HCT116 (cell line): ENCODE measurements around the gene CHI3L2.

ENCODE experiments used
- EGR1 ChIP-seq: IDR thresholded peaks from 2 replicates; pipeline ENCODE4 v1.6.1; 2012; ENCODE audit warnings: low read depth
- TCF7L2 ChIP-seq: IDR thresholded peaks from 2 replicates; pipeline ENCODE4 v1.7.0; 2011; ENCODE audit warnings: borderline replicate concordance, inconsistent platforms; ENCODE audit not compliant: insufficient read depth, insufficient read length; ENCODE audit errors: extremely low read depth
- TF ChIP-seq, protein P1 (sequence below), 3 experiments: fragments of 200-600 bp in 1 of 3; sonication (generic) in 1 of 3; IDR thresholded peaks in 2 of 3; conservative IDR thresholded peaks in 1 of 3; 2 replicates each; pipeline ENCODE4 v1.5.1; 2012 to 2017; ENCODE audit warnings: low read depth in 2 of 3, low read length in 2 of 3, antibody characterized with exemption in 1 of 3, borderline replicate concordance in 1 of 3, control low read depth in 1 of 3, mild to moderate bottlenecking in 1 of 3, mixed read lengths in 1 of 3, mixed run types in 1 of 3, moderate library complexity in 1 of 3; ENCODE audit not compliant: insufficient read depth in 1 of 3

GRCh38 chr1:111192074-111192473 lies 35.4 kb upstream of the CHI3L2 start:
- TF ChIP-seq EGR1 (no peak), TCF7L2 (no peak)
- TF ChIP-seq, protein P1, sequence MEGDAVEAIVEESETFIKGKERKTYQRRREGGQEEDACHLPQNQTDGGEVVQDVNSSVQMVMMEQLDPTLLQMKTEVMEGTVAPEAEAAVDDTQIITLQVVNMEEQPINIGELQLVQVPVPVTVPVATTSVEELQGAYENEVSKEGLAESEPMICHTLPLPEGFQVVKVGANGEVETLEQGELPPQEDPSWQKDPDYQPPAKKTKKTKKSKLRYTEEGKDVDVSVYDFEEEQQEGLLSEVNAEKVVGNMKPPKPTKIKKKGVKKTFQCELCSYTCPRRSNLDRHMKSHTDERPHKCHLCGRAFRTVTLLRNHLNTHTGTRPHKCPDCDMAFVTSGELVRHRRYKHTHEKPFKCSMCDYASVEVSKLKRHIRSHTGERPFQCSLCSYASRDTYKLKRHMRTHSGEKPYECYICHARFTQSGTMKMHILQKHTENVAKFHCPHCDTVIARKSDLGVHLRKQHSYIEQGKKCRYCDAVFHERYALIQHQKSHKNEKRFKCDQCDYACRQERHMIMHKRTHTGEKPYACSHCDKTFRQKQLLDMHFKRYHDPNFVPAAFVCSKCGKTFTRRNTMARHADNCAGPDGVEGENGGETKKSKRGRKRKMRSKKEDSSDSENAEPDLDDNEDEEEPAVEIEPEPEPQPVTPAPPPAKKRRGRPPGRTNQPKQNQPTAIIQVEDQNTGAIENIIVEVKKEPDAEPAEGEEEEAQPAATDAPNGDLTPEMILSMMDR (IDR thresholded peaks at IDR 0.05 in 2 of 3, conservative IDR thresholded peaks at IDR 0.05 in 1 of 3; ENCODE audit: borderline replicate concordance in 1 of 3, insufficient read depth in 1 of 3, low read depth in 2 of 3, low read length in 2 of 3) = no peak
